ENCODE measurements around the gene ACBD6. TPM values are rescaled to one million over a fixed set of nuclear protein-coding genes. Genes with fewer than 3 reads are reported as not detected.

The ACBD6 gene
- total and polyA plus RNA-seq, 2 experiments from 2014 or later: 75.7 to 88.8 TPM

- Histone ChIP-seq H3K79me2 (replicated peaks; ENCODE audit: insufficient read depth) (no peaks in the 10 kb centered on the region), H3K4me2 (no peak overlapping the region), H3K36me3 (ENCODE audit: insufficient read depth) (no peaks in the 10 kb centered on the region), H3K27me3 (ENCODE audit: insufficient read depth) (no peaks in the 10 kb centered on the region), H3K4me3 (no peak overlapping the region), H4K20me1 (replicated peaks; ENCODE audit: insufficient read depth) (no peaks in the 10 kb centered on the region), H3K9me2 (ENCODE audit: insufficient read depth) (no peaks in the 10 kb centered on the region), H2AFZ (peak overlapping the region; percentile 66; the same call in 1 of the 2 replicates), H3K4me1 (ENCODE audit: insufficient read depth) (0 out of 2 replicates have a peak, but pooled peaks cover 5% of the 10 kb centered on the region), H3K27ac (ENCODE audit: low read depth) (peak overlapping the region; percentile 11; the same call in 1 of the 2 replicates), H3F3A (replicated peaks; ENCODE audit: low read depth) (no peaks in the 10 kb centered on the region)
- DNase-seq (ENCODE audit: low spot score): peak; percentile 65
- Mint-ChIP-seq H3K36me3 (ENCODE audit: low read depth) (no peaks in the 10 kb centered on the region), H3K4me3 (no peak overlapping the region), H3K4me1 (peaks cover 13% of the 10 kb centered on the region), H3K9me3 (no peaks in the 10 kb centered on the region), H3K27ac (0 out of 2 replicates have a peak overlapping the region, but pooled peaks have one; percentile 37), H3K27me3 (ENCODE audit: insufficient read depth, low read depth, poor library complexity) (peaks cover 3% of the 10 kb centered on the region)
- no peak for TF ChIP-seq ETS1 (IDR thresholded peaks at IDR 0.05)
- no peak for TF ChIP-seq ZNF462 (CRISPR knock-in tag; IDR thresholded peaks at IDR 0.05)
- peak; percentile 73 for ATAC-seq
Measured at GRCh38 chr1:180530501-180530900, 28.1 kb upstream of the ACBD6 start.

GRCh38 chr1:180528868-180529470 lies 26.6 kb upstream of the ACBD6 start:
- Histone ChIP-seq H3K4me3 (no peak overlapping the region), H3K9me2 (ENCODE audit: insufficient read depth) (no peaks in the 10 kb centered on the region), H3K79me2 (replicated peaks; ENCODE audit: insufficient read depth) (no peaks in the 10 kb centered on the region), H3K27me3 (ENCODE audit: insufficient read depth) (no peaks in the 10 kb centered on the region), H3K36me3 (ENCODE audit: insufficient read depth) (no peaks in the 10 kb centered on the region), H3F3A (replicated peaks; ENCODE audit: low read depth) (no peaks in the 10 kb centered on the region), H2AFZ (no peak overlapping the region), H3K4me1 (ENCODE audit: insufficient read depth) (0 out of 2 replicates have a peak, but pooled peaks cover 5% of the 10 kb centered on the region), H4K20me1 (replicated peaks; ENCODE audit: insufficient read depth) (no peaks in the 10 kb centered on the region), H3K27ac (ENCODE audit: low read depth) (no peak overlapping the region), H3K4me2 (no peak overlapping the region)
- Mint-ChIP-seq H3K4me3 (no peak overlapping the region), H3K36me3 (ENCODE audit: low read depth) (no peaks in the 10 kb centered on the region; the same call in 2 of the 3 replicates), H3K9me3 (no peaks in the 10 kb centered on the region), H3K27me3 (ENCODE audit: insufficient read depth, low read depth, poor library complexity) (peaks cover 3% of the 10 kb centered on the region), H3K4me1 (peaks cover 14% of the 10 kb centered on the region), H3K27ac (no peak overlapping the region)
- ATAC-seq (no peak), DNase-seq (ENCODE audit: low spot score) (no peak)
- TF ChIP-seq EZH2phosphoT487 (IDR thresholded peaks at IDR 0.05; ENCODE audit: unreplicated experiment) (no peak), ZNF331 (CRISPR knock-in tag; IDR thresholded peaks at IDR 0.05; ENCODE audit: low read depth) (no peak), STAT1 (IDR thresholded peaks at IDR 0.05; ENCODE audit: unreplicated experiment) (no peak), CREB1 (CRISPR knock-in tag; IDR thresholded peaks at IDR 0.05; ENCODE audit: low read depth) (no peak)
